Measurements from ENCODE around the gene ZNF827. TPM values are rescaled to one million over a fixed set of nuclear protein-coding genes. Genes with fewer than 3 reads are reported as not detected.
A peak's percentile ranks its signal among the peaks of the same experiment; 100 is the strongest.

ZNF827 gene
- total RNA-seq, 1 experiment from 2014 or later, result 29.4 TPM

GRCh38 chr4:145887241-145887991, 51.2 kb downstream of the ZNF827 start:
- peak overlapping the region in 1 of 2 experiments; percentile 35; a peak in 3 of 5 replicates for H3K4me3 Mint-ChIP-seq
- Histone ChIP-seq H4K91ac (ENCODE audit: insufficient read length, low read depth, low read length) (no peak overlapping the region), H2BK12ac (ENCODE audit: insufficient read length, low read depth, low read length) (no peak overlapping the region), H3K27me3 (ENCODE audit: insufficient read depth, low read length) (no peaks in the 10 kb centered on the region), H3K79me2 (ENCODE audit: insufficient read depth, low read length) (peaks cover 2% of the 10 kb centered on the region; the same call in 1 of the 2 replicates), H3K23ac (ENCODE audit: insufficient read length, low read depth, low read length) (no peak overlapping the region), H2BK20ac (ENCODE audit: low read depth, low read length, poor library complexity, severe bottlenecking) (no peak overlapping the region), H2BK15ac (ENCODE audit: low read depth, low read length) (no peak overlapping the region), H4K5ac (ENCODE audit: insufficient read length, low read depth, low read length) (no peak overlapping the region), H3K56ac (ENCODE audit: insufficient read length, low read depth, low read length) (peak overlapping the region; percentile 87), H3K18ac (ENCODE audit: insufficient read length, low read depth, low read length) (peak overlapping the region; percentile 55), H3K4me2 (ENCODE audit: insufficient read depth, insufficient read length, low read length) (peak overlapping the region; percentile 52), H3K9ac (ENCODE audit: extremely low read depth, insufficient read length, low read length) (peak overlapping the region; percentile 15), H2BK120ac (ENCODE audit: low read depth, low read length, poor library complexity, severe bottlenecking) (no peak overlapping the region), H3K14ac (ENCODE audit: insufficient read depth, low read length) (no peak overlapping the region), H3K79me1 (ENCODE audit: insufficient read depth, low read depth, low read length, poor library complexity, severe bottlenecking) (no peaks in the 10 kb centered on the region), H2AFZ (ENCODE audit: low read length) (no peak overlapping the region), H3T11ph (ENCODE audit: low read length) (no peak overlapping the region), H3K4ac (ENCODE audit: low read depth, low read length) (no peak overlapping the region), H3K23me2 (ENCODE audit: insufficient read length, low read depth, low read length, poor library complexity, severe bottlenecking) (peaks cover 2% of the 10 kb centered on the region), H3K4me1 (ENCODE audit: insufficient read depth, low read length) (peaks cover 22% of the 10 kb centered on the region), H2BK5ac (ENCODE audit: insufficient read length, low read length) (no peak overlapping the region), H3K9me3 (ENCODE audit: control insufficient read depth, low read depth, low read length) (no peaks in the 10 kb centered on the region), H4K20me1 (ENCODE audit: control insufficient read depth, insufficient read depth, insufficient read length) (no peaks in the 10 kb centered on the region), H2AK5ac (ENCODE audit: insufficient read length, low read length) (no peak overlapping the region), H4K8ac (replicated peaks; ENCODE audit: insufficient read length, low read depth, low read length) (no peak overlapping the region), H3K27ac (ENCODE audit: insufficient read length, low read depth, low read length) (peak overlapping the region; percentile 93)
- peaks cover 21 to 55% (median 39%) of the 10 kb centered on the region in 3 experiments for H3K36me3 Mint-ChIP-seq (ENCODE audit: insufficient read depth in 1 of 3, low read depth in 3 of 3)
- no peaks in the 10 kb centered on the region for H3K27me3 Mint-ChIP-seq (ENCODE audit: low read depth)
- H3K9me3 Mint-ChIP-seq, result no peaks in the 10 kb centered on the region
- H3K4me1 Mint-ChIP-seq, result peaks cover 74% of the 10 kb centered on the region in 2 experiments
- peak overlapping the region; percentile 36 to 97 (median 77); a peak in 6 of 7 replicates for H3K27ac Mint-ChIP-seq
- no CpG with 5 or more reads among the region's 11 CpGs for WGBS (ENCODE audit: extremely low coverage, insufficient read length, low lambda C conversion rate)
- no peak for DNase-seq
- no peak for TF ChIP-seq CTCF (conservative IDR thresholded peaks at IDR 0.05)

Data from H9 (cell line).